HG02763 (cell line): ENCODE measurements around the gene RIN3.
"Not testable (repeated sequence)": the region's sequence is repeated elsewhere in the genome, so short reads cannot be mapped to it uniquely, and the experiment has no call there.

Source experiments
- ATAC-seq: cut with Tn5 transposase; IDR thresholded peaks from one replicate; pipeline ENCODE4 v1.9.1; 2021; ENCODE audit warnings: mild to moderate bottlenecking, moderate library complexity; ENCODE audit not compliant: unreplicated experiment

Gene RIN3

GRCh38 chr14:92616178-92616577 is 102.6 kb downstream of the RIN3 start:
- no peak for ATAC-seq

DNA sequence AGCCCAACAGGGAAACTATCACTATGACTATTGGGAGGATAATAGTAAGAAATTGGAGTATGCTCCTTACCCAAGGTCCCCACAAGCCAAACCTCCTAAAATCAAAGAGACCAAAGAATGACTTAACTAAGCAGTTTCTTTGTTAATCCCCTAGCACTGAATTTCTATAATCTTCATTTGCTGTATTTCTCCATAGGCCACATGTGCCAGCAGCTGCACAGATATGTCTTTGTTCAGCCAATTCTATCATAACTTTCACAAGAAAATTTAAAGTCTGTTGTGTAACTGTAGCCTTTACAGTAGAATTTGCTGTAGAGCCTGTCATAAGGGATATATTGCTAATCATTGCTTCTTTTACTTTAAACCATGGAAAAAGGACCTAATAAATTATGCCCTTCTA is 104.0 kb downstream of the RIN3 start:
- no peak for ATAC-seq

GRCh38 chr14:92619671-92620456 is 106.3 kb downstream of the RIN3 start:
- ATAC-seq = no peak

GRCh38 chr14:92622311-92622710 is 108.7 kb downstream of the RIN3 start:
- ATAC-seq = no peak

DNA sequence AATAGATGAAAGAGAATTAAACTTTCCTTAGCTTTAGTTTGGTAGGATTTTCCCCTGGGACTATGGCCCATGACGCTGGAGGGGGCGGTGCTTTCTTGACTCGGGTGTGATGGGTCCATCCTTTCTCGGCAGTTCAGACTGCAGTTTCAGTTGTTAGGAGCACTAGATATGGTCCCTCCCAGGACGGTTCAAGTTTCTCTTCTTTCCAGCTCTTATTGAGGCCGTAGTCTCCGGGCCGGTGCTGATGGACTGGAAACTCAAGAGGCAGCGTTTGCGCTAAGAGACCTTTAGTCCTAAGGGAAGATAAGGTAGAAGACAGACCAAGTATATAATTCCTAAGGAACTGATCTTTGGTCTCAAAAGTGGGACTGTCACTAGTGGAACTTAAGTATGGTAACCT is 111.2 kb downstream of the RIN3 start:
- no peak for ATAC-seq

DNA sequence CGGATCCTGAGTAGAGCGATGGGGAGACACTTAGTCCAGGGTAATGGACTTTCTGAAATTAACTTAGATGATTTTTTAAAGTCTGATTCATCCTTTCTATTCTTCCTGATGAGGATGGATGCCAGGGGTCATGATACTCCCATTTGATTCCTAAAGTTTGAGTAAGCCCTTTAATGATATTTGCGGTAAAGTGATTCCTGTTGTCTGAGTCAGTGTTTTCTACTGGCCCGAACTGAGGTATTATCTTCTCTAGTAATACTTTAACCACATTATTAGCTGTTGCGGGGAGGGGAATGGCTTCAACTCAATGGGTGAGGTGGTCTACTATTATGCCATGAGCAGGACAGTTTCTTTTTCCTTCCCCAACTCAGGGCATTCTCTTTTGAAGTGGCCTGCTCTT is 111.6 kb downstream of the RIN3 start:
- ATAC-seq = no peak

DNA sequence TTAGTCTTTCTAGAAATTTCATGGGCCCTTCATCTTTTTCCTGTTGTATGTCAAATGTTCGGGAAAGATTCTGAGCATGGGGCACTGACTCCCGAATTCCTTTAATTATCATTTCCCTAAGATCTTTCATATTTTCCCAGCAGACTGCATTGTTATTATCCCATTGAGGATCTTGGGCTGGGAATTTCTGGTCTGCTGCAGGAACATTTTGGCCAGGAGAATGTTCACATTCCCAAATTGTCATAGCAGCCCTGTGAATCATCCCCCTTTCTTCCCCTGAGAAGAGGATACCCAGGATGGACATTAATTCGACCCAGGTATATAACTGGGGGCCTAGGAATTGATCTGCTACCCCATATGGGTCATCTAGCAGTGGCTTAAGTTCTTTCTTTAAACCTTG is 112.5 kb downstream of the RIN3 start:
- no peak for ATAC-seq

GRCh38 chr14:92627707-92628215 is 114.2 kb downstream of the RIN3 start:
- ATAC-seq = no peak

DNA sequence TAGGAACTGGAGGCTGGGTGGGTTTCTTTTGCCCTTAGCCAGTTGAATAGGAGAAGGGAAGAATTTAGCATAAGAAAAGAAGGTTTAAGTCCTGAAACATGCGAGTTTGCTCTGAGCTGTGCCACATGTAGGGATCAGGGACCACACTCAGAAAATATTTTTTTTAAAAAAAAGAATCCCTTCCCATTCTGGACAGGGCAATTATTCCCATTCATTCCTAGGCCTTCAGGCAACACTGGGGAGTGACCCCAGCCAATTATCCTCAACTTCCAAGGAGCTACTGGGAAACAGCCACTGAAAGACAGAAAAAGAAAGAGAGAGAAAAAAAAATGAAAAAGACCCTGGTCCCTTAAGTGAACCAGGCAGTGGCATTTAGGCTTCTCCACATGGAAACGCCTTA is 115.1 kb downstream of the RIN3 start:
- ATAC-seq = no peak

DNA sequence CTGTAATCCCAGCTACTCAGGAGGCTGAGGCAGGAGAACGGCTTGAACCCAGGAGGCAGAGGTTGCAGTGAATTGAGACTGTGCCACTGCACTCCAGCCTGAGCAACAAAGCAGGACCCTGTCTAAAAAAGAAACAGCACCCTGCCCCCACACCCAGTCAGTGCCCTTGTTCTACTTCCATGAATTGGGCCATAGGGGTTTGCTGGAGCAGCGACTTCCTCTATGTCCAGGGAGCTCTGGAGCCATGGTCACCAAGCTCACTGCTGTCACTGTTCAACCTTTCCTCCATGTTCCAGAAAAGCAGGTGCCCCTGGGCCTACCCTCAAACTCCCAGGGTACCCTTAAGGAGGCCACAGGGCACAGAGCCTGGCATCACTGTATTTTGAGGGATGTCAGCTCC is 116.8 kb downstream of the RIN3 start:
- ATAC-seq = no peak

DNA sequence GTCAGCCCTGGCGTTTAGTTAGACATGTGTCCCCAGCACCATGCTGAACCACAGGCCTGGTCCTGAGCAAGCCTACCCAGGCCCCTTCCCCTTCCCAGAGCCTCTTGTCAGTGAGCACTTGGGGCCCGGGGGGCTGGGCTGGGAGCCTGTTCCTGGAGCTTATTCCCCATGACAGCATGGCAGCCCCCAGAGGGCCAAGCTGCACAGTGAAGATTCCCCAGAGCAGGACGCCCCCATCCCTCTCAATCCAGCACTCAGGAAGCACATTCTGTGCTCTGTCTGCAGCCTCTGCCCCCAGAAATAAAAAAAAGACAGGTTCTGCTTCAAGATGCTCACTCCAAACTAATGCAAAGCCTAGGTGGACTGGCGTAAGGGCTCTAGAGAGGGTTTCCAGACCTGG is 117.5 kb downstream of the RIN3 start:
- no peak for ATAC-seq

DNA sequence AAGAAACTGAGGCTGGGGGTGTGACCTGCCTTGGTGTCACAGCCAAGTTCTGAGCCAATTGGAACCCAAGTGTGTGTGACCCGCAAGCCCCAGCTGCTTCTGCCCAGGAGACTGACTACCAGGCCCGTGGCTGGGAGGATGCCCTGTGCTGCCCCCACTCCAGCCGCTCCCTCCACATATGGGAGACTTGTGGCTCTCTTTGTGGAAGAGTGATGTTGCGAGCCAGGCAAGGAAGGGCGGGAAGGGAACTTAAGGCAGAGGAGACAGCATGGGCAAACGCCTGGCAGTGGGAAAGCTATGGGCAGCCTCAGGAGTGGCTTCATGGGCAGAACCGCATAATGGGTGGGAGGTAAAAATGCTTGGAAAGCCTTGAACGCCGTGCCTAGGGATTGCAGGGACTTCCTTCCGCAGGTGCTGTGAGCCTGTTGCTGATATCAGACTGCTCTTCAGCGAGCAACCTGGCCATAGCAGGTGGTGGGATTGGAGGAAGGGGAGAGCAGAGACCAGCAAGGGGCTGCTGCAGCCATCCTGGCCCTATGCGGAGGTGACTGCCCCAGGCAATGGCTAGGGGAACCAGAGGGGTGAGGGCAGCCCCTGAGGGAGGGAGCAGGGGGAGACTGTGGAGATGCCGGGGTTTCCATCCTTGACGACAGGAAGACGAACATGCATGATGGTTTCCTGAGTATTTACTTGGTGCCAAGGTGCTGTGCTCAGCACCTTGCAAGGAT is 119.1 kb downstream of the RIN3 start:
- no peak for ATAC-seq

DNA sequence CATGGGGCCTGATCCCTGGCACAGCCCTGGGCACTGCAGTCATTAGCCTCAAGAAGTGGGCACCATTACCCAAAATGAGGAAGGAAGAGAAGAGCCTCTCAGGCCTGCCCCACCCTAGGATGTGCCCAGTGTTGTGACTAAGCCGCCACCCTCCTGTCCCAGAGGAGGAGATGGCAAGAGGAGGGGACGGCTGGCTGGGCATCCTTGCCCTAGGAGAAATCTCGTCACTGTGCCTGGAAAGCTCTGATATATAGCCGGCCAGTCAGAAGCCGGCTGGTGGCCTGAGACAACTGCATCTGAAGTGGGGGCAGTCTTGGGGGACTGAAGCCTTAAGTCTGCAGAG is 119.7 kb downstream of the RIN3 start:
- ATAC-seq = no peak

- no peak for ATAC-seq
Observed at GRCh38 chr14:92633724-92634123, 120.1 kb downstream of the RIN3 start.

DNA sequence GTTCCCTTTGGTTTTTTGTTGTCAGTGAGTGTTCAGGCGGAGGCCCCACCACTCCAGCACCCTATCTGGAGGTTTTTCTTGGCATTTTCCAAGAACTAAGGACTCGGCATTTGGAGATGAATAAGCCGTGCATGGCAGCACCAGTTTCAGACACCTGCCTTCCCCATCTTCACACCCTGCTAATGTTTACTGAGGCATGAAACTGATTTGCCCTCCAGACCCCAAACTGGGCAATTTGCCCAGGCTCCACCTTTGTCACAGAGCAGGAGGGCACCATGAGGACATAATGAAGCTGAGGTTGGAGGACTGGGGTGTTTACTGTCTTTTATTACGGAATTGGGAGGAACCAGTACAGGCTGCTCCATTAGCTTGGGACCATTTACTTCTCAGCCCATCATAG is 121.5 kb downstream of the RIN3 start:
- ATAC-seq = no peak

- ATAC-seq = no peak
Observed at GRCh38 chr14:92635896-92636295, 122.3 kb downstream of the RIN3 start.

DNA sequence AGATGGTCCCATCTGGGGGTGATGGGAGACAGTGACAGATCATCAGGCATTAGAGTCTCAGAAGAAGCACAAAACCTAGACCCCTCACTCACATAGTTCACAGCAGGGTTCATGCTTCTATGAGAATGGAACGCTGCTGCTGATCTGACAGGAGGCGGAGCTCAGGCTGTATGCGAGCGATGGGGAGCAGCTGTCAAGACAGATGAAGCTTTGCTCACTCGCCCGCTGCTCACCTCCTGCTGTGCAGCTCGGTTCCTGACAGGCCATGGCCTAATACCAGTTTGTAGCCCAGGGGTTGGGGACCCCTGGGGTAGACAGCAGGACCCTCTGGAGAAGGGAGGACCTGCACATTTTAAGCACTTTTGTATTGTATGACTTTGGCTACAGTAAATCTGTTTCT is 123.6 kb downstream of the RIN3 start:
- ATAC-seq = no peak

- ATAC-seq = no peak
Observed at GRCh38 chr14:92637864-92638263, 124.3 kb downstream of the RIN3 start.

- no peak for ATAC-seq
Observed at GRCh38 chr14:92638266-92638665, 124.7 kb downstream of the RIN3 start.

- ATAC-seq = no peak
Observed at GRCh38 chr14:92638904-92639303, 125.3 kb downstream of the RIN3 start.

DNA sequence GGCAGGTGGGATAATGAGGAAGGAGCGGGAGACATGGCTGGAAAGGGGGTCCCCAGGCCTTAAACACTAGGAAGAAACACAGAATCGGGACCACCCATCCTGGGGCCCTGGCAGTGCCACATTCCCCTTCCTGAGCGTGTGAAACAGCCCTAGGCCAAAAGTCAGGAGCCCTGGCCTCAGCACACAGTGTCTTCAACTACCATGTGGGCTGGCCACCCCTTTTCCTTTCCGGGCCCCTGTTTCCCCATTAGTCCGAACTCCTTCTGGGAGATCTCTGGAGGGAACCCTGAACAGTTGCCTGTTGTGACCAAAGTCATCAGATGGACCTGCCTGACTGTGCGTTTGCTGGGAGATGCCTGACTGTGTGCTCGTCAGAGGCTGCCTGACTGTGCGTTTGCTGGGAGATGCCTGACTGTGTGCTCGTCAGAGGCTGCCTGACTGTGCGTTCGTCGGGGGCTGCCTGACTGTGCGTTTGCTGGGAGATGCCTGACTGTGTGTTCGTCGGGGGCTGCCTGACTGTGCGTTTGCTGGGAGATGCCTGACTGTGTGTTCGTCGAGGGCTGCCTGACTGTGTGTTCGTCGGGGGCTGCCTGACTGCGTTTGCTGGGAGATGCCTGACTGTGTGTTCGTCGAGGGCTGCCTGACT is 126.0 kb downstream of the RIN3 start:
- ATAC-seq = not testable (repeated sequence)

DNA sequence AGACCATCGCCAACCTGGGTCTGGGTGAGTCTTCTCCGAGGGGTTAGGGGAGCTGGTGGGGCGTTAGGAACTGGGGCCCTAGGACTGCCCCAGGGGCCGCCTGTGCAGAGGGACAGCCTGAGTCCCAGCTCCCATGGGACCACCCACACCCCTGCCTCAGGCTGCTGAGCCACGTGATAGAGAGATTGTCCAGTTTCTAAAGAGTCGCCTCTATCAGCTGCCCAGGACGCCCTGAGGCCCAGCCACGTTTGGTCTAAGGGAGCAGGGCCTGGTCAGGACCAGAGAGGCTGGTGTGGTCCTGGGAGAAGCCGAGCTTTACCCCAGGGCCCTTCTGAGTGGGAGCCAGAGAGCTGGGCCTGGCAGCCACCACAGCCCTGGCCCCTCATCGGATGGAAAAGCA is 127.7 kb downstream of the RIN3 start:
- no peak for ATAC-seq
